Measurements from ENCODE around the gene STX3. TPM values are rescaled to one million over a fixed set of nuclear protein-coding genes. Genes with fewer than 3 reads are reported as not detected.
"Not testable (repeated sequence)": the region's sequence is repeated elsewhere in the genome, so short reads cannot be mapped to it uniquely, and the experiment has no call there.

STX3 gene
- total RNA-seq, 1 donor from 2014 or later: 31.8 TPM

GRCh38 chr11:59758401-59759037, 3.3 kb downstream of the STX3 start:
- no peak for DNase-seq (ENCODE audit: low spot score)

DNA sequence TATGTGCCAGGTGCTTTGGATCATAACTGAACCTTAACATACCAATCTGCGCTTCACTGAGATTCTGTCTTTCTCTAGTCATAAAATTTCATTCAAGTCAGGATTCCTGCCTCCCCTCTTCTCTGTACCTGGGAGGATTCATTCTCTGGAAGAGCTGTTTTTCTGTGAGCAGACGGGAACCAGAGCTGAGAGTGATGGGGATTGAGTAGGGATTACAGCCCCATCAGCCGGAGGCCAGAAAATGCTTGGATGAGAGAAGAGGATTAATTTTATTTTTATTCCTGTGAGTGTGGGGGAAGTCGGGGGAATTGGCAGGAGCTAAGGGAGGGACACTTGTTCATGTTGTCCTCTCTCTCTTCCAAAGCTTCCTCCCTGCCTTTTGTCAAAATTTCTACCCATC, 4.7 kb downstream of the STX3 start:
- DNase-seq (ENCODE audit: low spot score): no peak

GRCh38 chr11:59760771-59761170, 5.6 kb downstream of the STX3 start:
- DNase-seq (ENCODE audit: low spot score): no peak

DNA sequence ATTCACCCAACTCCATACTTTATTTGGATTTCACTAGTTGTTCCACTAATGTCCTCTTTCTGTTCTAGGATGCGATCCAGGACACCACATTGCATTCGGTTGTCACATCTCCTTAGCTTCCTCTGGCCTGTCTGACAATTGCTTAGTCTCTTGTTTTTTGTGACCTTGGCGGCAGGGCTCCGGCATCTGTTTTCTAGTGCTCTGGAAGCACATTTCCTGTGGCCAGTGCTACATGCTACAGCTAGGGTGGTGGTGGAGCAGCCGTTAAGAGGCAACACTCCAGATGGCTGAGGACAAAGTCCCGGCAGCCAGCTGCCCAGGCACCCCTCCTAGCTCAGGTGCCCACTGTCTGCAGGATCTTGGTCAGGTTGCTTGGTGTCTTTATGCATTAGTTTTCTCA, 6.8 kb downstream of the STX3 start:
- no peak for DNase-seq (ENCODE audit: low spot score)

- no peak for DNase-seq (ENCODE audit: low spot score)
Observed at GRCh38 chr11:59765068-59765735, 10.0 kb downstream of the STX3 start.

GRCh38 chr11:59766542-59767224, 11.5 kb downstream of the STX3 start:
- no peak for DNase-seq (ENCODE audit: low spot score)

GRCh38 chr11:59767225-59767611, 12.0 kb downstream of the STX3 start:
- DNase-seq (ENCODE audit: low spot score): no peak

- DNase-seq (ENCODE audit: low spot score): no peak
Observed at GRCh38 chr11:59769111-59769510, 13.9 kb downstream of the STX3 start.

DNA sequence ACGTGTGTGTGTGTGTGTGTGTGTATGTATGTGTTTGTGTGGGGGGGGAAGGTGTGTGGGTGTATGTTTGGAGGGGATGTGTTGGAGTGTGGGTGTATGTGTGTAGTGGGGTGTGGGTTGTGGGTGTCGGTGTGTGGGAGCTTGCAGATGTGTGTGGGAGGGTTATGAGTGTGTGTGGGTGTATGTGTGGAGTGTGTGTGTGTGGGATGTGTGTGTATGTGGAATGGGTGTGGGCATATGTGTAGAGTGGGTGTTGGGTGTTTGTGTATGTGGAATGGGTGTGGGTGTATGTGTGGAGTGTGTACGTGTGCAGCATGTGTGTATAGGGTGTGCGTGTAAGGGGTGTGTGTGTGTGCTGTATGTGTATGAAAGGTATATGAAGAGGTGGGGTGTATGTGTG, 14.7 kb downstream of the STX3 start:
- no peak for DNase-seq (ENCODE audit: low spot score)

DNA sequence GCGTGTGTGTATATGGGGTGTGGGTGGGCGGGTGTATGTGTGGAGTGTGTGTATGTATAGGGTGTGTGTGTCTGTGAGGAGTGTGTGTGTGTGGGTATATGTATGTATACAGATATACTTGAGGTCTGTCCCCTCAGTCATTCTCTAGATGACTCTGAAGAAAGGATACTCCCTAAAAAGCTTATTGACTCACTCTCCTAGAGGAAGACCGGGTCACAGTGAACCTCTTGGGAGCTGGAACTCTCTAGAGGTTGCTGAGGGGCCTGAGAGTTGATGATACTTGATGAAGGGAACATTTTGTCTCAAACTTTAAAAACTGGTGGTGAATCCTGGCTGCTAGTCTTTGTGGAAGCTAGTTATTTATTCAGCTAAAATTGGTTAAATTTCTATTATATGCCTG, 15.1 kb downstream of the STX3 start:
- DNase-seq (ENCODE audit: low spot score): no peak

DNA sequence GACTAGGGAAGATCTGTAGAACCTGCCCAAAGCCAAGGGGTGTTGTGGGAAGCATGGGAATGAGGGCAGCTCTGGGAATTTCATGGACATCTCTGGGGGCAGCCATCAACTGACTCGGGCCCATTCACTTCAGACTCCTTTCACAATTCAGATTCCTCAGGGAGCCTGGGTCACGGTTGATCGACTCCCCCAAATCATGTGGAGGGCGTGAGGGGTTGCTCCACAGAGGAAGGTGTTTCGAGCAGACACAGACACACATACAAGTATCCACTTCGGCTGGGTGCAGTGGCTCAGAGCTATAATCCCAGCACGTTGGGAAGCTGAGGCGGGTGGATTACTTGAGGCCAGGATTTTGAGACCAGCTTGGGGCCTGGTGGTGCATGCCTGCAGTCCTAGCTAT, 15.7 kb downstream of the STX3 start:
- DNase-seq (ENCODE audit: low spot score): no peak

- DNase-seq (ENCODE audit: low spot score): no peak
Observed at GRCh38 chr11:59771605-59772004, 16.4 kb downstream of the STX3 start.

GRCh38 chr11:59773083-59773440, 17.9 kb downstream of the STX3 start:
- no peak for DNase-seq (ENCODE audit: low spot score)

DNA sequence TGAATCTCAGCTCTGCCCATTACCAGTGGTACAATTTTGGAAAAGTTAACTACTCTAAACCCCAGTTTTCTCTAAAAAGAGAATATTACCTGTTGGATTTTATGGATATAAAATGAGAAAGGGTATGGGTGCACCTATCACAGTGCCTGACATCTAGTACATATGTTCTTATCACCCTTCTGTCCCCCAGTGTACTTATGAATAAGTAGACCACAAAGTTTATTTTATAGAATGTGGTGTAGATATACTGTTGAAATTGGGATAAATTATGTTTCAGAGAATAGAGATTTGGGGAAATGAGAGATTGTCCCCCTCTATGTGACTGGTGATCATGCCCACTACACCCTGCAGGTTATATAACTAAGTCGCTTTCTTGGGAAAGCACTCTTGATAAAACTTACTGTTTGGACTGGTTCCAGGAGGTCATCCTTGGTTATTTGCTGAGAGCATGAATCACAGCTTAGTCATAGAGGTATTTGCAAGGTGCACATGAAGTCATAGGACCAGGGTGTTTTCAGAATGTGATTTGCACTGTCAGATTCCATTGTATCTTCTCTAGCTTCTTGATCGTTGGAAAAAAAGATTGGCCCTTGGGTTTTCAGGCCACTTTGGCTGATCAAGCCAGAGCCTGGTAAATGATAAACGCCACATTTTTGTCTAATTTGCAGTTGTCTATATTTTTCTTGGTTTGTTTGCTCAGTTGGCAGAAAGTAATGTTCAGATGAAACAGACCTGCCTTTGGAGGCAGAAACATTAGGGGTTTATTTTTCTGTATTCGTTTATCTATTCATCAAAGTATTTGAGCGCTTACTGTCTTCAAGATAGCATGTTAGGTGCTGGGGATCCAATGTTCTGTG, 21.3 kb downstream of the STX3 start:
- no peak for DNase-seq (ENCODE audit: low spot score)

DNA sequence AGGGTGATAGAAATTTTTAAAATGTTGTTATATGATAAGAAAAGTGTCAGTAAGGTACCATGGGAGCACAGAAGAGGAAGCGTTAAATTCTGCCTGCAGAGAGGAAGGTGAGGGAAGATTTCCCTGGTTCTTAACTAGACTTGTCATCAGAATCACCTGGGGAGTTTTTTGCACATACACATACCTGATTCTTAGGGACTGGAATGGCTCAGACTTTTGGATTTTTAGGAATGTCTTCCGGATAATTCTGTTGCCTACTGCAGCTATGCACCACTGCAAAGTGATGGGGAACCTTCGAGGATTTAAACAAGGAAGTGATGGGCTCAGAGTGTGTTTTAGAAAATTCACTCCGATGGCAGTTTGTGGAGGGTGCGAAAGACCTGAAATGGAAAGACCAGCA, 21.9 kb downstream of the STX3 start:
- no peak for DNase-seq (ENCODE audit: low spot score)

DNA sequence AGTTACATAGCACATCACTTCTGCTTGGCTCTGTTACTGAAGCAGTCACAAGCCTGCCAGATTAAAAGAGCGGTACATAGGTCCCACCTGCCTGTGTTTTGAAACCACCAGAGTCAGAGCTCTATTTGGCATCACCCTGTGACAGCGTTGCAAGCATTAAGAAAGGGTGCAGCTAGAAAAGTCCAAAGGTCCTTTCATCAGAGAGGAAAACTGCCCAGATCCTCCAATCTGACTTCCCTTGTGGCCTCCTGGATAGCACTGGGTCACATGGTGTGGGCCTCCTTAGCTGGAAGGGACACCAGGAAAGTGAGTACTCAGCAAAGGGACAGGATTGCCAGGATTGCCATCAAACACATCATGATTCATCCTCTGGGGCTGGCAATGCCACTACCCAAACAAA, 22.9 kb downstream of the STX3 start:
- DNase-seq (ENCODE audit: low spot score): no peak

GRCh38 chr11:59779487-59779886, 24.3 kb downstream of the STX3 start:
- DNase-seq (ENCODE audit: low spot score): no peak

DNA sequence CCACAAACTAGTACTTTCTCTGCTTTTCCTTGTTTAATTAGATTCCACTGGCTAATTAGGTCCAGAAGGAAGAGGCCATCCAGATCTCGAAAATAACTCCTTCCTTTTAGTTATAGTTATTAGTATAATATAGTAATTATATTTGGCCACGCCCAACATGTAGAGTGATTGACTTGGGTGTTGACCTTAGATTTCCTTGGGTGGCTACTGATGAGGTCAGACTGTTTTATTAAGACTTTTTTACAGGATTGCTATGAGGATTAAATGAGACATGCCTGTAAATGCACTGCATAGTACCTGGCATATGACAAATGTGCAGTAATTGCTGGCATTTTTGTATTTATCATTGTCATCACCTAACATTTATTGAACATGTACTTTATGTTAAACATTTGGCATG, 26.9 kb downstream of the STX3 start:
- no peak for DNase-seq (ENCODE audit: low spot score)

DNA sequence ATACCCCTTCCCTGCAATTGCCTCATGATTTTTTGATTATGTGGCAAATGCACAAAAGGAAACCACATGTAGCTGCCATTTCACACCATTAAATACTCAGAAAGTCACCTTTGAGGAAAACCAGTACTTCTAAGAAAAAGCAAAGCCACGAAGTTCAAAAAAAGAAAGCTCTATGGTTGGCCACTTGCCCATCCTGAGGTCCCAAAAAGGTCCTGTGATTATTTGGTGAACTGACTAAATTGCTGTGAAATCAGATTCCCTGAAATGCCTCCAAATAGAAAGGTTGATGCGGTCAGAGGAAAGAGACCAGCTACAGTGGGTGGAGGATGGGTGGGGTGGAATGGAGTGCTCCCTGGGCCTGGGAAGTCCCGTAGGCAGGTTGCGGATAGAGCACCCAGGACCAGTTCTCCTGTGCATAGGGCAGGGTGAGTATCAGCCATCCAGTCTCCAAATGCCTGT, 28.5 kb downstream of the STX3 start:
- no peak for DNase-seq (ENCODE audit: low spot score)

DNA sequence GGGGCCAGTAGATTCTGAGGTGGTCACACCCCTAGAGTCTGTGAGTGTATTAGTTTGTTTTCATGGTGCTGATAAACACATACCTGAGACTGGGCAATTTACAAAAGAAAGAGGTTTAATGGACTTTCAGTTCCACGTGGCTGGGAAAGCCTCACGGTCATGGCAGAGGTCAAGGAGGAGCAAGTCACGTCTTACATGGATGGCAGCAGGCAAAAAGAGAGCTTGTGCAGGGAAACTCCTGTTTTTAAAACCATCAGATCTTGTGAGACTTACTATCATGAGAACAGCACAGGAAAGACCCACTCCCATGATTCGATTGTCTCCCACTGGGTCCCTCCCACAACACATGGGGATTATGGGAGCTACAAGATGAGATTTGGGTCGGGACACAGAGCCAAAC, 29.3 kb downstream of the STX3 start:
- not testable (repeated sequence) for DNase-seq (ENCODE audit: low spot score)

GRCh38 chr11:59785818-59786217, 30.6 kb downstream of the STX3 start:
- no peak for DNase-seq (ENCODE audit: low spot score)

DNA sequence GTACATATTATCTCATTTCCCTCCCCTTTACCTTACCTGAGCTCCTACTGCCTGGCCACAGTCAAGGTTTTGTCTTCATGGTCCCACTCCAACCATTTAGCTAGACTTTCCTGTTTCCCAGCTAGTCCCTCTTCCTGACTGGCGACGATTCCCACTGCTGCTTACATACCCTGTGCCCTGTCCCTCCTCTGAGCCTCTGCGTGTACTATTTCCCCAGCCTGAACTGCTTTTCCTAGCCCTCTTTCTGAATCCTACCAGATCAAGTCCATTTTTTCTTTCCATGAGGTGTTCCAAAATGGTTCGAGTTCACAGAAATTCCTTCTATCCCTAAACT, 32.0 kb downstream of the STX3 start:
- no peak for DNase-seq (ENCODE audit: low spot score)

GRCh38 chr11:59787816-59788215, 32.6 kb downstream of the STX3 start:
- no peak for DNase-seq (ENCODE audit: low spot score)
